T-cell (primary cell): Measurements from ENCODE around the gene ZFHX3. TPM values are rescaled to one million over a fixed set of nuclear protein-coding genes. Genes with fewer than 3 reads are reported as not detected.

Source experiments
- ATAC-seq, 4 experiments: fragments of 200-7000 bp in 3 of 4; fragments of 150-1000 bp in 1 of 4; cut with Tn5 transposase; replicated peaks in 1 of 4; 1 replicate in 3 of 4; 2 replicates in 1 of 4; pipeline ENCODE4 v1.10.0; 2021; ENCODE audit warnings: moderate library complexity in 3 of 4, mild to moderate bottlenecking in 2 of 4, moderate number of reproducible peaks in 1 of 4
- CTCF ChIA-PET, 2 donors: fragments of 300-600 bp; sonication (Branson Sonifier 250); formaldehyde crosslinking; loops; one replicate each; lab custom pipeline; 2022; ENCODE audit warnings: antibody characterized with exemption in 2 of 2; lab: Charles Lee
- POLR2A ChIA-PET, 2 donors: fragments of 300-600 bp; sonication (Branson Sonifier 250); formaldehyde crosslinking; loops; one replicate each; lab custom pipeline; 2022; ENCODE audit warnings: antibody characterized with exemption in 2 of 2; lab: Charles Lee
- DNase-seq, 35 experiments: peaks; one replicate each; pipeline versions ENCODE4 v3.0.0 to v3.0.0-alpha.2; 2013 to 2023
- H3K27ac ChIP-seq: one replicate; pipeline ENCODE4 v1.5.1; 2013; ENCODE audit warnings: low read length
- H3K27me3 ChIP-seq, 2 experiments: replicated peaks in 1 of 2; 1 replicate in 1 of 2; 2 replicates in 1 of 2; pipeline versions ENCODE4 v1.6.1 to v1.7.0; 2013; ENCODE audit warnings: low read length in 1 of 2, mixed read lengths in 1 of 2; ENCODE audit not compliant: control insufficient read depth in 2 of 2, insufficient read depth in 2 of 2; ENCODE audit errors: extremely low read depth in 1 of 2
- H3K36me3 ChIP-seq, 2 donors: 1 replicate in 1 of 2; 2 replicates in 1 of 2; pipeline versions ENCODE4 v1.6.1 to v1.7.0; 2013; ENCODE audit warnings: low read length in 1 of 2; ENCODE audit not compliant: control insufficient read depth in 2 of 2, insufficient read depth in 1 of 2; ENCODE audit errors: extremely low read depth in 1 of 2
- H3K4me1 ChIP-seq, 2 experiments: 1 replicate in 1 of 2; 2 replicates in 1 of 2; pipeline versions ENCODE4 v1.6.1 to v1.7.0; 2013; ENCODE audit warnings: low read length in 2 of 2, mixed read lengths in 1 of 2; ENCODE audit not compliant: insufficient read depth in 2 of 2, control insufficient read depth in 1 of 2; ENCODE audit errors: extremely low read depth in 1 of 2
- H3K4me3 ChIP-seq, 2 donors: 1 replicate in 1 of 2; 2 replicates in 1 of 2; pipeline versions ENCODE4 v1.5.1 to v1.7.0; 2013; ENCODE audit warnings: mild to moderate bottlenecking in 2 of 2, low read length in 1 of 2, moderate library complexity in 1 of 2; ENCODE audit not compliant: control insufficient read depth in 1 of 2; ENCODE audit errors: extremely low read depth in 1 of 2
- H3K9me3 ChIP-seq: 2 replicates; pipeline ENCODE4 v1.7.0; 2013
- H3K27ac Mint-ChIP-seq, 2 donors: one replicate each; pipeline ENCODE4 v1.8.0; 2020 to 2021; ENCODE audit warnings: mild to moderate bottlenecking in 2 of 2, mixed read lengths in 2 of 2
- H3K27me3 Mint-ChIP-seq, 2 donors: one replicate each; pipeline ENCODE4 v1.8.0; 2021 to 2022; ENCODE audit warnings: mixed read lengths in 2 of 2
- H3K36me3 Mint-ChIP-seq: one replicate; pipeline ENCODE4 v1.8.0; 2021; ENCODE audit warnings: mixed read lengths
- H3K4me1 Mint-ChIP-seq, 3 donors: one replicate each; pipeline ENCODE4 v1.8.0; 2020 to 2022; ENCODE audit warnings: mixed read lengths in 3 of 3, mild to moderate bottlenecking in 1 of 3
- H3K4me3 Mint-ChIP-seq, 3 donors: one replicate each; pipeline ENCODE4 v1.8.0; 2020 to 2022; ENCODE audit warnings: mild to moderate bottlenecking in 3 of 3, mixed read lengths in 3 of 3, moderate library complexity in 3 of 3
- H3K9me3 Mint-ChIP-seq, 3 donors: one replicate each; pipeline ENCODE4 v1.8.0; 2020 to 2022; ENCODE audit warnings: mixed read lengths in 3 of 3
- WGBS: methylation state at CpG from one replicate; pipeline ENCODE4 v1.1.5; 2013; ENCODE audit warnings: missing lambda C conversion rate; ENCODE audit not compliant: insufficient coverage; 5-methylcytosine and 5-hydroxymethylcytosine counted together
- total RNA-seq, 35 experiments: library from RNA in 6 of 35; stranded (reverse) in 6 of 35; fragments of 120-200 nt in 1 of 35; gene quantifications; one replicate each; pipeline versions ENCODE4 v1.2.1 to v1.2.4 and lab custom pipeline; 2013 to 2026

The ZFHX3 gene
- total RNA-seq, 5 donors from 2014 or later (not counting 1 experiment from before 2014, with no cell fraction given) = 0.35 to 2.1 (median 1.0) TPM

- Histone ChIP-seq H3K4me1 (no peaks in the 10 kb centered on the region), H3K36me3 (no peaks in the 10 kb centered on the region), H3K27me3 (peaks cover 0 to 4% of the 10 kb centered on the region in 2 experiments), H3K4me3 (no peak overlapping the region), H3K9me3 (no peaks in the 10 kb centered on the region), H3K27ac (no peak overlapping the region)
- ATAC-seq (no peak), DNase-seq (no peak)
- no peak overlapping the region for H3K4me3 Mint-ChIP-seq
- no peak overlapping the region for H3K27ac Mint-ChIP-seq
- H3K4me1 Mint-ChIP-seq = no peaks in the 10 kb centered on the region
- 73% methylated on average over 3 of the region's 9 CpGs for WGBS
- H3K36me3 Mint-ChIP-seq = no peaks in the 10 kb centered on the region
- POLR2A ChIA-PET = no interaction called here
- H3K9me3 Mint-ChIP-seq = no peaks in the 10 kb centered on the region
- CTCF ChIA-PET = no interaction called here
- no peaks in the 10 kb centered on the region for H3K27me3 Mint-ChIP-seq
Measured at GRCh38 chr16:72911971-72912370, 136.0 kb downstream of the ZFHX3 start.

GRCh38 chr16:72910875-72911274 is 137.1 kb downstream of the ZFHX3 start:
- no peaks in the 10 kb centered on the region for H3K4me1 ChIP-seq
- Mint-ChIP-seq H3K9me3 (no peaks in the 10 kb centered on the region), H3K4me3 (no peak overlapping the region), H3K4me1 (no peaks in the 10 kb centered on the region), H3K27ac (no peak overlapping the region), H3K36me3 (no peaks in the 10 kb centered on the region), H3K27me3 (no peaks in the 10 kb centered on the region)
- no peak overlapping the region for H3K4me3 ChIP-seq
- ATAC-seq = no peak
- WGBS = 100% methylated on average over 1 of the region's 5 CpGs
- ChIA-PET CTCF (no interaction called here), POLR2A (no interaction called here)
- H3K9me3 ChIP-seq = no peaks in the 10 kb centered on the region
- DNase-seq = no peak
- H3K27ac ChIP-seq = no peak overlapping the region
- H3K36me3 ChIP-seq = no peaks in the 10 kb centered on the region
- peaks cover 0 to 4% of the 10 kb centered on the region in 2 experiments for H3K27me3 ChIP-seq

GRCh38 chr16:72910381-72910780 is 137.5 kb downstream of the ZFHX3 start:
- Histone ChIP-seq H3K36me3 (no peaks in the 10 kb centered on the region), H3K27ac (no peak overlapping the region), H3K4me3 (no peak overlapping the region), H3K27me3 (peaks cover 0 to 4% of the 10 kb centered on the region in 2 experiments), H3K4me1 (no peaks in the 10 kb centered on the region), H3K9me3 (no peaks in the 10 kb centered on the region)
- Mint-ChIP-seq H3K4me1 (no peaks in the 10 kb centered on the region), H3K27me3 (no peaks in the 10 kb centered on the region), H3K9me3 (no peaks in the 10 kb centered on the region), H3K4me3 (no peak overlapping the region), H3K27ac (no peak overlapping the region), H3K36me3 (no peaks in the 10 kb centered on the region)
- POLR2A ChIA-PET = no interaction called here
- ATAC-seq (no peak), DNase-seq (no peak)
- WGBS = no CpG with 5 or more reads among the region's 4 CpGs
- CTCF ChIA-PET = interaction anchor here in 1 of 2 donors (0.6 kb wide), 1 partner anchor 277 kb away, joined by 5 read pairs; no protein-coding TSS in a partner anchor

- no peaks in the 10 kb centered on the region for H3K4me1 ChIP-seq
- no peaks in the 10 kb centered on the region for H3K36me3 Mint-ChIP-seq
- H3K27me3 ChIP-seq = peaks cover 0 to 4% of the 10 kb centered on the region in 2 experiments
- no peak overlapping the region for H3K27ac Mint-ChIP-seq
- H3K36me3 ChIP-seq = no peaks in the 10 kb centered on the region
- H3K9me3 Mint-ChIP-seq = no peaks in the 10 kb centered on the region
- ChIA-PET POLR2A (no interaction called here), CTCF (no interaction called here)
- H3K9me3 ChIP-seq = no peaks in the 10 kb centered on the region
- no peaks in the 10 kb centered on the region for H3K27me3 Mint-ChIP-seq
- ATAC-seq = no peak
- no peak overlapping the region for H3K27ac ChIP-seq
- H3K4me3 Mint-ChIP-seq = no peak overlapping the region
- H3K4me3 ChIP-seq = no peak overlapping the region
- WGBS = 100% methylated on average over 3 of the region's 6 CpGs
- no peak for DNase-seq
- no peaks in the 10 kb centered on the region for H3K4me1 Mint-ChIP-seq
Measured at GRCh38 chr16:72909196-72909595, 138.7 kb downstream of the ZFHX3 start.

GRCh38 chr16:72908362-72909167 is 139.4 kb downstream of the ZFHX3 start:
- H3K36me3 ChIP-seq = no peaks in the 10 kb centered on the region
- H3K27me3 ChIP-seq = peaks cover 0 to 6% of the 10 kb centered on the region in 2 experiments
- ChIA-PET CTCF (no interaction called here), POLR2A (no interaction called here)
- H3K27me3 Mint-ChIP-seq = no peaks in the 10 kb centered on the region
- no peak overlapping the region for H3K27ac ChIP-seq
- H3K4me1 ChIP-seq = no peaks in the 10 kb centered on the region
- no peak overlapping the region for H3K27ac Mint-ChIP-seq
- no peak overlapping the region for H3K4me3 ChIP-seq
- WGBS = 87% methylated on average over 8 of the region's 19 CpGs
- H3K9me3 ChIP-seq = no peaks in the 10 kb centered on the region
- H3K9me3 Mint-ChIP-seq = no peaks in the 10 kb centered on the region
- H3K4me3 Mint-ChIP-seq = no peak overlapping the region
- H3K4me1 Mint-ChIP-seq = no peaks in the 10 kb centered on the region
- H3K36me3 Mint-ChIP-seq = no peaks in the 10 kb centered on the region
- no peak for ATAC-seq
- peak in 1 of 35 experiments; percentile 33 for DNase-seq

- H3K4me1 ChIP-seq = no peaks in the 10 kb centered on the region
- peaks cover 0 to 7% of the 10 kb centered on the region in 2 experiments for H3K27me3 ChIP-seq
- H3K36me3 Mint-ChIP-seq = no peaks in the 10 kb centered on the region
- no peak overlapping the region for H3K27ac Mint-ChIP-seq
- no peaks in the 10 kb centered on the region for H3K9me3 ChIP-seq
- no peaks in the 10 kb centered on the region for H3K36me3 ChIP-seq
- H3K27ac ChIP-seq = no peak overlapping the region
- H3K9me3 Mint-ChIP-seq = no peaks in the 10 kb centered on the region
- H3K27me3 Mint-ChIP-seq = no peaks in the 10 kb centered on the region
- no peak overlapping the region for H3K4me3 ChIP-seq
- 74% methylated on average over 3 of the region's 4 CpGs for WGBS
- H3K4me1 Mint-ChIP-seq = no peaks in the 10 kb centered on the region
- ATAC-seq = no peak
- CTCF ChIA-PET = no interaction called here
- H3K4me3 Mint-ChIP-seq = no peak overlapping the region
- POLR2A ChIA-PET = no interaction called here
- DNase-seq = no peak
Measured at GRCh38 chr16:72905581-72905980, 142.3 kb downstream of the ZFHX3 start.
